GM06990 (cell line): ENCODE measurements around the gene MED8.

Experiments
- DNase-seq: peaks from one replicate; pipeline ENCODE4 v3.0.0-alpha.2; 2011; ENCODE audit not compliant: insufficient read length; ENCODE audit errors: extremely low read depth
- H3K27me3 ChIP-seq: replicated peaks from 2 replicates; pipeline ENCODE4 v1.6.0; 2011; ENCODE audit warnings: low read length; ENCODE audit not compliant: control insufficient read depth, insufficient read depth
- H3K36me3 ChIP-seq: 2 replicates; pipeline ENCODE4 v1.5.1; 2011; ENCODE audit warnings: low read length; ENCODE audit not compliant: control insufficient read depth, insufficient read depth
- H3K4me3 ChIP-seq: replicated peaks from 2 replicates; pipeline ENCODE4 v1.5.1; 2011; ENCODE audit warnings: low read depth, mild to moderate bottlenecking, control low read depth, low read length
- CTCF ChIP-seq: IDR thresholded peaks from 2 replicates; pipeline ENCODE4 v1.5.1; 2011; ENCODE audit warnings: low read length, control low read depth, mild to moderate bottlenecking, inconsistent platforms; ENCODE audit not compliant: insufficient read depth, poor library complexity, severe bottlenecking

The MED8 gene

GRCh38 chr1:43436371-43436770, 46.8 kb upstream of the MED8 start:
- DNase-seq = no peak
- H3K36me3 ChIP-seq = peaks cover 39% of the 10 kb centered on the region
- TF ChIP-seq CTCF = no peak
- H3K4me3 ChIP-seq = no peak overlapping the region
- no peaks in the 10 kb centered on the region for H3K27me3 ChIP-seq

GRCh38 chr1:43435146-43436145, 45.8 kb upstream of the MED8 start:
- no peak for TF ChIP-seq CTCF
- Histone ChIP-seq H3K27me3 (no peaks in the 10 kb centered on the region), H3K4me3 (no peak overlapping the region), H3K36me3 (peaks cover 41% of the 10 kb centered on the region)
- no peak for DNase-seq

GRCh38 chr1:43434256-43434655, 44.7 kb upstream of the MED8 start:
- DNase-seq = no peak
- no peak overlapping the region for H3K4me3 ChIP-seq
- no peaks in the 10 kb centered on the region for H3K27me3 ChIP-seq
- TF ChIP-seq CTCF = no peak
- peaks cover 43% of the 10 kb centered on the region for H3K36me3 ChIP-seq

- TF ChIP-seq CTCF = no peak
- no peak for DNase-seq
- Histone ChIP-seq H3K36me3 (peaks cover 46% of the 10 kb centered on the region), H3K4me3 (no peak overlapping the region), H3K27me3 (no peaks in the 10 kb centered on the region)
Measured at GRCh38 chr1:43432907-43433306, 43.3 kb upstream of the MED8 start.

GRCh38 chr1:43432171-43432860, 42.7 kb upstream of the MED8 start:
- H3K36me3 ChIP-seq = peaks cover 49% of the 10 kb centered on the region
- no peaks in the 10 kb centered on the region for H3K27me3 ChIP-seq
- TF ChIP-seq CTCF = no peak
- DNase-seq = no peak
- no peak overlapping the region for H3K4me3 ChIP-seq
